GM18858 (cell line): ENCODE results near the gene ABCD1.
A peak's percentile ranks its signal among the peaks of the same experiment; 100 is the strongest.
"Not testable (repeated sequence)": the region's sequence is repeated elsewhere in the genome, so short reads cannot be mapped to it uniquely, and the experiment has no call there.

Experiments used
- ATAC-seq: cut with Tn5 transposase; IDR thresholded peaks from one replicate; pipeline ENCODE4 v1.9.1; 2021; ENCODE audit not compliant: unreplicated experiment

The ABCD1 gene

DNA sequence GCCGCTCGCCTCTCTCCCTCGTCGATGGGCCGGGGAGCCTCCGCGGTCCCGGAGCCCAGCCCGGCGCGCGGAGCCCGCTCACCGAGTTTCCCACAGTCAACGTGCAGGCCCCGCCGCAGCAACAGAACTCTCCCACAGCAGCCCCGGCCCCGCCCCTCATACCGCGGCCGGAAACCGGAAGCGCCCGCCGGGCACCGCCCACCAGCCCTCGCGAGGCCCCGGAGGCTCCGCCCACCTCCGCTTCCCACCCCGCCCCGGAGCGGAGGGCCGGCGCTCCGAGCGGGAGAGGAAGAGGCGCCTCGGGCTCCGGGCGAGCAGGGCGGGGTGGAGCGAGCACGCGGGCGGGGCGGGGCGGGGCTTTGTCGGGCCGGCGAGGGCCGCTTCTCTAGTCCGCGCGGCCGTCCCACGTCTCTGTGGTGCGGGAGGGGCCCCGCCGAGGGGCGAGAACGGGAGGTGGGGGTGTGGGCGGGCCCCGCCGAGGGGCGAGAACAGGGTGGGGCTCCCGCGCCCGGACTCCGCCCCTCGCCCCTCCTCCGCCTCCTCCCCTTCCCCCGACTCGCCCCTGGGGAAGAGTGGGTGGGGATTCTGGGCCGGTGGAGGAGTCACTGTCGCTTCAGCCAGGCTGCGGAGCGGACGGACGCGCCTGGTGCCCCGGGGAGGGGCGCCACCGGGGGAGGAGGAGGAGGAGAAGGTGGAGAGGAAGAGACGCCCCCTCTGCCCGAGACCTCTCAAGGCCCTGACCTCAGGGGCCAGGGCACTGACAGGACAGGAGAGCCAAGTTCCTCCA, at the start of gene ABCD1, which contains the start of gene BCAP31:
TSS of gene ABCD1 (plus strand) at position 605 of the 787 bp plus-strand sequence. CDS start 411 bp downstream, outside the sequence.
TSS of gene BCAP31 (minus strand) at position 136 of the 787 bp plus-strand sequence. CDS start 1,143 bp downstream, outside the sequence.
- ATAC-seq: peak; percentile 40

DNA sequence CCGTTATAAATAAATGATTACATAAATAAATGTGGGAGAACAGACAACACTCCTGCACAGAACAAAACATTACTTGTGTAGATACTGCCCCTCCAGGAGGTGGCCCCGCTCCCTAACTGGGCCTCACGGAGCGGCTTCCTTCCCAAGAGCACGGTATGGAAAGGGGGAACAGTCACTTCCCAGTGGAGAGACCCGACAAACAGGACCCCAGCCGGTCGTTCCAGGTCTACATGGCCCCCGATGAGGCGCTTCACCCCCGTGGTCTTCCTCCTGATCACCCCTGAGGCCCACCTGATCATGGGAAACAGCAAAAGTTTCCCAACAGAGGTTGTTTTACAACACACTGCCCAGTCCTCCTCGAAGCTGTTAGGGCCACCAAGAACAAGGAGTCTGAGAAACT, 43.5 kb upstream of the ABCD1 start:
- no peak for ATAC-seq

- ATAC-seq: not testable (repeated sequence)
These were observed 41.2 kb upstream of the ABCD1 start for GRCh38 chrX:153683486-153683885.

- no peak for ATAC-seq
These were observed 40.0 kb upstream of the ABCD1 start for GRCh38 chrX:153684467-153685155.

- ATAC-seq: no peak
These were observed 39.5 kb upstream of the ABCD1 start for GRCh38 chrX:153685156-153685536.

DNA sequence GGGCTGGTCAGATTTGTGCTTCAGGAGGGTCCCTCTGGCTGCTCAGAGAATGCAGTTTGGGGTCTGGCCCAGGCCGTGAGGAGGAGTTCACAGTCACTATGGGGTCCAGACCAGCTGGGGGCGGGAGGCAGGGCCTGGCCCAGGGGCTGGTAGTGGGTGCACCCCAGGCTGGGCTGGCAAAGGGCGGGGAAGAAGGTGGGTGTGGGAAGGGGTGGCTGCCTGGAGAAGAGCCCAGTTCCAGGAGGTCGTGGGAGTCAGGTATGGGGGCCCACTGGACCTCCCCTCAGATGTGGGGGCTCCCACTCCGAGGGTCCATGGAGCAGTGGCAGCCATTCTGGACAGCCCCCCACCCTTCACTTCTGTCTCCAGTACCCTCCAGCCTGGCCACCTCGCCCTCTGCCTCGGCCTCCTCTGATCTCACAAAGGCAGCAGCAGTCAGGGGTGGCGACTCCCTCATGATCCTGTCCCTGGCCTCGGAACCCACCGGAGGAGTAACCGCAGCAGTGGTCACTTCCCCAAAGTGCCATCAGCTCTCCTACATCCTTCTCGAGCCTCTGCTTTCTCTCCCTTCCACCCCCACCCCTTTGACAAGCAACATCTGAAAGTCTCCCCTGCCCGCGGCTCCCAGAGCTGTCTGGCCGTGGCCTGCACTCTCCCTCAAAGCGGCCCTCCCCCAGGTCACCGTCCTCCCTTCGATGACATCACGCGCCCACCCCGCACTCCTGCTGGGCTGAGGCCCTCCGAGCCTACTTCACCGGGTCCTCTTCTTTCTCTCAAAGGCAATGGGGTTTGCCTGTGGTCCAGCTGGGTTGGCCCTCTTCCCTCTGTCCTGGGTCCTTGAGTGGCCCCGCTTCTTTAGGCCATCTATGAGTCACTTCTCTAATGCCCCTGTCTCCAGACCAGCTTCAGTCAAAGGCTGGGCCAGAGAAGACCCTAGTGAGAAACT, 38.6 kb upstream of the ABCD1 start:
- ATAC-seq: no peak

DNA sequence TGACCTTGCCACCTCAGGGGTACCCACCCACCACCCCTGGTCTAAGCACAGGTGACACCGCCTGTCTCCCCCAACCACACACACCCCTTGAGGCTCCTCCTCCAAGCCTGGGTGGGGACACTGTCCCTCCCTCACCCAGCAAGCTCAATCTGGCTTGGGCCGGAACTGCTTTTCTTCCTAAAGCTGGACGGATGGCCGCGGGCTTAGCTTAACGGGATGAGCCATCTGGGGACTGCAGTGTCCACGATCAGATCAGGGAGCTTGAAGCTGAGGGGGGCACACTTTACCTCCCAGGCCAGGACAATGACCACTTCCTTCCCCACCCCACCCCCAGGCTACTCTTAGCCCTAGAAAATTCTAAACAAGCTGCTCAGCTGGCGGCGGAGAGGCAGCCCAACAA, 37.9 kb upstream of the ABCD1 start:
- ATAC-seq: no peak

DNA sequence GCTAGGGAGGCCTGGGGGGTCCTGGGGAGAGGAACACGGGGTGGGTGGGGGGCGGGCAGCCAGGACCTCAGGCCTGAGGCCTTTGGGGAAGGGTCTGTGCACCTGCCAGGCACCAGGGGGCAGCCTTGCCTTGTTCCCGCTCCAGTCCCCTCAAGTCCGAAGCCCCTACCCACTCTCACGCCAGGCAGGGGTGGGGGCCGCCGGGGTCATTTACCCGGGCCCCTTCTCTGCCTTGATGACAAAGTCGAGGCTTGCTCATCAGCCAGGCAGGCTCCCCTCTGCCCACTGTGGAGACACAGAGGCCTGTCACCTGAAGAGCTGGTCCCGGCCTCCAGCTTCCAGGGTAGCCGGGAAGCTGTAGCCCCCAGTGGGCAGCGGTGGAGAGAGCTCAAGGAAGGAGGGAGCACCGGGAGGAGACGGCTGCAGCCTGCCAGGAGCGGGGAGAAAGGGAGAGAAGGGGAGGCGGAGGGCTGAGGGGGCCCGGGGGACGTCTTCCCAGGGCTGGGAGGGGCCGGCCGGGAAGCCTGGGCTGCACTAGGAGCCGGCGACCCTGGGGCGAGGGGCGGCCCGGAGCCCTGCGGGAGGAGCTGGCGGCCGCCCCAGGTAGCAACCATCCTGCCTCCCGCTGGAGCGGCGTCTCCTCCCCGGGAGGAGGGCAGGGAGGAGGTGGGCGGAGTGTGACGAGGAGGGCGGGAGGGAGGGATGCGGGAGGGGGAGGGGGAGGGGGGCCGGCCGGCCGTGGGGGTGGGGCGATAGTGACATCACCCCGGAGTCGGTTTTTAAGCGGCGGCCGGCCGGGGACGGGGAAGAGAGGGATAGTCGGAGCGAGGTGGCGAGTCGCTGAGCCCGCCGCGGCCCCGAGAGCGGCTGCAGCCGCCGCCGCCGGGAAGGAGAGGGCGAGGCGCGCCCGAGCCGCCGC, 37.3 kb upstream of the ABCD1 start, which contains the start of gene SLC6A8:
TSS of gene SLC6A8 (plus strand) at position 806 of the 919 bp plus-strand sequence. CDS start 649 bp downstream, outside the sequence.
- ATAC-seq: no peak

GRCh38 chrX:153688071-153688470, 36.6 kb upstream of the ABCD1 start:
- no peak for ATAC-seq

DNA sequence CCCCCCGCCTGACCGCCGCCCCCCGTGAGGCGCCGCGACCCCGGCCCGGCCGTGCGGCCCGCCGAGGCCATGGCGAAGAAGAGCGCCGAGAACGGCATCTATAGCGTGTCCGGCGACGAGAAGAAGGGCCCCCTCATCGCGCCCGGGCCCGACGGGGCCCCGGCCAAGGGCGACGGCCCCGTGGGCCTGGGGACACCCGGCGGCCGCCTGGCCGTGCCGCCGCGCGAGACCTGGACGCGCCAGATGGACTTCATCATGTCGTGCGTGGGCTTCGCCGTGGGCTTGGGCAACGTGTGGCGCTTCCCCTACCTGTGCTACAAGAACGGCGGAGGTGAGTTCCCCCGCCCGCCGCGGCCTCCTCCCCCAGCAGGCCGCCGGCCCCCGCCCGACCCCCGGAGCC, 36.1 kb upstream of the ABCD1 start:
- ATAC-seq: no peak

GRCh38 chrX:153688911-153689590, 35.6 kb upstream of the ABCD1 start:
- no peak for ATAC-seq

- ATAC-seq: no peak
These were observed 34.8 kb upstream of the ABCD1 start for GRCh38 chrX:153689654-153690465.

- no peak for ATAC-seq
These were observed 34.2 kb upstream of the ABCD1 start for GRCh38 chrX:153690466-153690865.

DNA sequence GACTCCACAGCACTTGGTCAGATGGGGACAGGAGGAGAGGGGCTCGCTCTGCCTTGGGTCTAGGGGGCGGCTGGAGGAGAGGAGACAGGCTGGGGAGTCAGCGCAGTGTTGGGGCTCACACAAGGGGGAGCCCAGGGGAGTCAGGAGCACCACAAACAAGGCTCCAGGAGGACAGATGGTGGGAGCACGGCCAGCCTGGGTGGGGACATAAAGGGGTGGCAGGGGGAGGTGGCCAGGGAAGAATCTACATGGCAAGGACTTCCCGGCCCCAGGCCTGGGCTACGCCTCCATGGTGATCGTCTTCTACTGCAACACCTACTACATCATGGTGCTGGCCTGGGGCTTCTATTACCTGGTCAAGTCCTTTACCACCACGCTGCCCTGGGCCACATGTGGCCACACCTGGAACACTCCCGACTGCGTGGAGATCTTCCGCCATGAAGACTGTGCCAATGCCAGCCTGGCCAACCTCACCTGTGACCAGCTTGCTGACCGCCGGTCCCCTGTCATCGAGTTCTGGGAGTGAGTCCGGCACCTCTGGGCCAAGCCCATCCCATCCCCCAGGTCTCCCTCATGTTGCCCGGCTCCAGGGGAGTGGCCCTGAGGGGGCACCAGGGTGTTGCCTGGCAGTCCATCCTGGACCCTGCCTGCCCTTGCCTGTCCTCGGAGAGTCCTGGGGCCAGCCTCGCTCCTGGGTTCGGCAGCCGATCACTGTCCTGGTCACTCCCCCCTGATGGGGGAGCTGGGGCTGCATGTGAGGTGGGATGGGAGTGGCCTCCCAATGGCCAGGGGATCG, 33.4 kb upstream of the ABCD1 start:
- ATAC-seq: not testable (repeated sequence)

GRCh38 chrX:153692003-153692402, 32.7 kb upstream of the ABCD1 start:
- no peak for ATAC-seq

GRCh38 chrX:153692611-153693156, 32.0 kb upstream of the ABCD1 start:
- ATAC-seq: no peak
